ENCODE data around the gene SESN3. TPM values are rescaled to one million over a fixed set of nuclear protein-coding genes. Genes with fewer than 3 reads are reported as not detected.
"Not testable (repeated sequence)": the region's sequence is repeated elsewhere in the genome, so short reads cannot be mapped to it uniquely, and the experiment has no call there.

The SESN3 gene
- total and polyA plus RNA-seq, 2 experiments from 2014 or later, result 3.9 to 27.7 TPM

DNA sequence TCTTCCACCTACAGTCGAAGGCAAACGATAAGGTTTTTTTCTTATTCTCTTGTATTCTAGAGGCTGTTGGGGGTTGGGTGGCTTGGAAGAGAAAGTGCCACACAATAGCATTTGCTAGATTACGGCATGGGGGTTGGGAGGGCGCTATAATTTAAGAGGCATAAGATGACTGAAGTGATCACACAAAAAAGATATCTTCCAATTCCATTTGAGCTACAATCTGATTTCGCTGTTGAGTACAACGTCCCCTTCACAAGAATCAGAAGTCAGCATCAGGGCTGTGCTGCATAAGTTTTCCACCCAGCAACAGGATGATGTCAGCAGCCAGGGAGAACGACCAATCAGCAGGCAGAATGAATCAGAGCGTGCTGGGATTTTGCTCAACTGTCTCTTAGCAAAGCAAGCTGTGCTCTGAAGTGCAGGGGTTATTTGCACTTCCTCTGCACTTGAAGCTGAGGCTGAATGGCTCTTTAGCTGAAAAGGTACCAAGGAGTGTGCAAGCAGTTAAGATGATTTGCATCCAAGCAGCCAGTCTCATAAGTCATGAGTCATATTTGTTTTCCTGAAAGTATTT is 23.2 kb upstream of the SESN3 start:
- no peaks in the 10 kb centered on the region for H3K36me3 ChIP-seq
- no peaks in the 10 kb centered on the region for H3K27me3 ChIP-seq
- TF ChIP-seq, protein P1, sequence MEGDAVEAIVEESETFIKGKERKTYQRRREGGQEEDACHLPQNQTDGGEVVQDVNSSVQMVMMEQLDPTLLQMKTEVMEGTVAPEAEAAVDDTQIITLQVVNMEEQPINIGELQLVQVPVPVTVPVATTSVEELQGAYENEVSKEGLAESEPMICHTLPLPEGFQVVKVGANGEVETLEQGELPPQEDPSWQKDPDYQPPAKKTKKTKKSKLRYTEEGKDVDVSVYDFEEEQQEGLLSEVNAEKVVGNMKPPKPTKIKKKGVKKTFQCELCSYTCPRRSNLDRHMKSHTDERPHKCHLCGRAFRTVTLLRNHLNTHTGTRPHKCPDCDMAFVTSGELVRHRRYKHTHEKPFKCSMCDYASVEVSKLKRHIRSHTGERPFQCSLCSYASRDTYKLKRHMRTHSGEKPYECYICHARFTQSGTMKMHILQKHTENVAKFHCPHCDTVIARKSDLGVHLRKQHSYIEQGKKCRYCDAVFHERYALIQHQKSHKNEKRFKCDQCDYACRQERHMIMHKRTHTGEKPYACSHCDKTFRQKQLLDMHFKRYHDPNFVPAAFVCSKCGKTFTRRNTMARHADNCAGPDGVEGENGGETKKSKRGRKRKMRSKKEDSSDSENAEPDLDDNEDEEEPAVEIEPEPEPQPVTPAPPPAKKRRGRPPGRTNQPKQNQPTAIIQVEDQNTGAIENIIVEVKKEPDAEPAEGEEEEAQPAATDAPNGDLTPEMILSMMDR (IDR thresholded peaks at IDR 0.05; ENCODE audit: low read depth, low read length), result no peak
- H3K4me3 ChIP-seq, result peak overlapping the region; percentile 8
- no peaks in the 10 kb centered on the region for H3K9me3 ChIP-seq (ENCODE audit: low read depth)
- H3K4me1 ChIP-seq (ENCODE audit: low read depth), result peaks cover 4% of the 10 kb centered on the region
- no peak overlapping the region for H3K27ac ChIP-seq
- DNase-seq (ENCODE audit: low read depth in 1 of 2, low spot score in 1 of 2), result peak; percentile 88 to 93

DNA sequence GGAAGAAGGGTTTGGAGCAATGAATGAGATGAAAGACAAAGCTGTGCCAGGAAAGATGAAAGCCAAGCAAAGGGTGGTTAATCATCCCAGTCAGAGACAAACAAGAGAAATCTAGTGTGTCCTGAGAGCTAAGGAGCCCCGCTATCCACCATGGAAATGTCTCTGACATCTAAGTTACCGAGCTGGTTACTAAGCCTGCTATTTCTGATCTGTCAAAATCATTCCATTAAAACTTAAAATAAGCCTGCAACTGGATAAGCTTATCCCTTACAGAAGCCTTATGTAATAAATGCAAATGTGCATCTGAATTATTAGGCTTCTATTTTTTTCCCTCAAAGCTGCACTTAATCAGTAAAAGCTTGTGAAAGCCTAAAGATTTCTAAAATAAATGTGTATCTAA is 22.1 kb upstream of the SESN3 start:
- TF ChIP-seq, protein P1 (IDR thresholded peaks at IDR 0.05; ENCODE audit: low read depth, low read length), result no peak
- DNase-seq (ENCODE audit: low read depth in 1 of 2, low spot score in 1 of 2), result no peak
- Histone ChIP-seq H3K27ac (no peak overlapping the region), H3K4me1 (ENCODE audit: low read depth) (peaks cover 4% of the 10 kb centered on the region), H3K27me3 (no peaks in the 10 kb centered on the region), H3K4me3 (no peak overlapping the region), H3K36me3 (no peaks in the 10 kb centered on the region), H3K9me3 (ENCODE audit: low read depth) (no peaks in the 10 kb centered on the region)

DNA sequence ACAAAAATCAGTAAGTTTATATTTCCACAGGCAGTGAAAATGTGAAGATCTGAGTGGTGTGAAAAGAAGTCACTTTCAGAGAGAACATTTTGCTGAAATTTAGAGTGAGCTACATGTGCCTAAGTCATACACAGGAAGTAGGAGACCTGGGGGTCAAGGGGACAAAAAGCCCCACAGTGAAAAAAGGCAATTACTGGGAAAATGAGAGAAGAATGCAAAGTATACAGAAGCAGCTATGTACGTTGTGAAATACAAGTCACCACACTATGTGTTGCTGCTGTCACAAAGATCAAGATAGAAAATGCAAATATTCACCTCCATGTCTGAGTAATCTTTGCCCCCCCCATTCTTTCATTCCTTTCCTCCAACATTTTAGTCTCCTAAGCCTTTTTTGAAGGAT is 21.6 kb upstream of the SESN3 start:
- Histone ChIP-seq H3K27me3 (no peaks in the 10 kb centered on the region), H3K4me1 (ENCODE audit: low read depth) (peaks cover 4% of the 10 kb centered on the region), H3K9me3 (ENCODE audit: low read depth) (no peaks in the 10 kb centered on the region), H3K27ac (no peak overlapping the region), H3K36me3 (no peaks in the 10 kb centered on the region), H3K4me3 (no peak overlapping the region)
- TF ChIP-seq, protein P1 (IDR thresholded peaks at IDR 0.05; ENCODE audit: low read depth, low read length), result no peak
- no peak for DNase-seq (ENCODE audit: low read depth in 1 of 2, low spot score in 1 of 2)

DNA sequence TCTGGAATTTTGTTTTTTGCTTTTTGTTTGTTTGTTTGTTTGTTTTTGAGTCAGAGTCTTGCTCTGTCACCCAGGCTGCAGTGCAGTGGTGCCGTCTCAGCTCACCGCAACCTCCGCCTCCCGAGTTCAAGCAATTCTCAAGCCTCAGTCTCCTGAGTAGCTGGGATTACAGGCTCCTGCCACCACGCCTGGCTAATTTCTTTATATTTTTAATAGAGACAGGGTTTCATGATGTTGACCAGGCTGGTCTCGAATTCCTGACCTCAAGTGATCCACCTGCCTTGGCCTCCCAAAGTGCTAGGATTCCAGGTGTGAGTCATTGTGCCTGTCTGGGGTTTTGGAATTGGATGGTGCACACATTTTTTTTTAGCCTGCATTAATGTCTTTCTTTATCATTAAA is 20.9 kb upstream of the SESN3 start:
- not testable (repeated sequence) for H3K36me3 ChIP-seq; DNase-seq (ENCODE audit: low read depth in 1 of 2, low spot score in 1 of 2); H3K9me3 ChIP-seq (ENCODE audit: low read depth); H3K27me3 ChIP-seq; H3K4me3 ChIP-seq; H3K27ac ChIP-seq; H3K4me1 ChIP-seq (ENCODE audit: low read depth)

DNA sequence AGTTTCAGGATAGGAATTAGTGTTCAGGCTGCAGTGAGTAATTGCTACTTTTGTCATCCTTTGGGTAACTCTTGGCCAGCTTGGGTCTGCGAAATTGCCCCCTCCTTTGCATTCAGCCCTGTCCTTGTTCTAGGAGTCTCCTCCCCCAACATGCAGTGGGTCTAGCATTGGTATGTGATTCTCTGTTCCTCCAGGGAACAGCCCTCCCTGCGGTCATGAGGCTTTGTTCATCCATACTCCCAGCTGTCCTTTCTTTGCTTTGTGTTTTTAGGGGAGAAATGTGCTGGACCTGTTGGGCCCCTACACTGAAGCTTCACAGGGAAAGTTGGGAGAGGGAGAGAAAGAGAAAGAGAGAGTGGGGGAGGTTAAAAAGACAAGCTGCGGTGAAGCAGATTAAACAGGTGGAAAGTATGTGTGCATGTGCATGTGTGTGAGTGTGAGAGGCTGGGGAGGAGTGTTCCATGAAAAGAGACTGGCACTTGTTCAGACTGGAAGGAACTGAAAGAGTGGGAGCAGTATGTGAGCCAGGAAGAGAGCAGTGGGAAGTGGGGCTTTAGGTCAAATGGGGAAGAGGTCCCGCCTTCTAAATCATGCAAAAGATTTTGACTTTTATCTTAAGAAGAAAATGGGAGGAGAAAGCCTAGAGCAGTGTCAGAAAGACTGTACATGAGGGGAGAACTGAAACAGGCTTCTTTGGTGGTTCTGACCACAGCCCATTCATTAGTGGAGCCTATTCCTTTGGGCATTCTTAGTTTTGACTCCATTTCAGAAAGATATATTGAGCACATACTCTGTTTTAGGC is 17.9 kb upstream of the SESN3 start:
- TF ChIP-seq, protein P1 (IDR thresholded peaks at IDR 0.05; ENCODE audit: low read depth, low read length), result no peak
- no peak overlapping the region for H3K27ac ChIP-seq
- no peak overlapping the region for H3K4me3 ChIP-seq
- no peaks in the 10 kb centered on the region for H3K36me3 ChIP-seq
- no peaks in the 10 kb centered on the region for H3K4me1 ChIP-seq (ENCODE audit: low read depth)
- H3K9me3 ChIP-seq (ENCODE audit: low read depth), result no peaks in the 10 kb centered on the region
- no peaks in the 10 kb centered on the region for H3K27me3 ChIP-seq
- no peak for DNase-seq (ENCODE audit: low read depth in 1 of 2, low spot score in 1 of 2)

DNA sequence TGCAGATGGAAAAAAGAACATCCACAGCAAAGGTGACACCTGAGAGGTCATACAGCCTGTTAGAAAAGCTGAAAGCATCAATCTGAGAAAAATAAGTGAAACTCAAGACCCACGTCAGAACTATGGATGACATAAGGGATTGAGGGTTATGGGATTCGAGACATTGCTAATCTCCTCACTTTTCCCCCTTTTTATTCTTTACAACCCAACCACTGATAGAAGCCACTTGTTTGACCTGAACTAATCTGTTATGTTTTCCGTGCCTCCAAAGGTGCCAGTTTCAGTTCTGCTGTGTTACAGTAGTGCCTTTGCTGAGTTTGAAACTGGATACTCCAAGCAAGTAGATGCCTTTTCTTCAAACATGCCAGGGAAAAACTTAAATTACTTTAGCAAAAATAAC is 16.9 kb upstream of the SESN3 start:
- Histone ChIP-seq H3K4me3 (no peak overlapping the region), H3K27me3 (no peaks in the 10 kb centered on the region), H3K4me1 (ENCODE audit: low read depth) (no peaks in the 10 kb centered on the region), H3K9me3 (ENCODE audit: low read depth) (no peaks in the 10 kb centered on the region), H3K36me3 (no peaks in the 10 kb centered on the region), H3K27ac (no peak overlapping the region)
- no peak for DNase-seq (ENCODE audit: low read depth in 1 of 2, low spot score in 1 of 2)
- TF ChIP-seq, protein P1 (IDR thresholded peaks at IDR 0.05; ENCODE audit: low read depth, low read length), result no peak

Measured in cardiac muscle cell (in vitro differentiated cells and primary cell).